Measurements from ENCODE around the gene IL3.

The IL3 gene

GRCh38 chr5:132049093-132049492 is 11.4 kb upstream of the IL3 start:
- Histone ChIP-seq H3K9ac (ENCODE audit: low read length in 5 of 5) (no peak overlapping the region), H3K4me1 (ENCODE audit: control insufficient read depth in 5 of 5, insufficient read depth in 5 of 5, low read length in 5 of 5) (no peaks in the 10 kb centered on the region), H3K36me3 (ENCODE audit: control insufficient read depth in 5 of 5, insufficient read depth in 5 of 5, low read length in 5 of 5) (no peaks in the 10 kb centered on the region), H3K27me3 (ENCODE audit: control insufficient read depth in 5 of 5, insufficient read depth in 4 of 5, low read length in 5 of 5) (no peaks in the 10 kb centered on the region), H3K9me3 (ENCODE audit: control insufficient read depth in 5 of 5, low read length in 5 of 5) (no peaks in the 10 kb centered on the region), H3K4me3 (ENCODE audit: low read depth in 1 of 5, low read length in 5 of 5) (no peak overlapping the region), H3K27ac (ENCODE audit: low read depth, low read length) (no peak overlapping the region)

- Histone ChIP-seq H3K27me3 (ENCODE audit: control insufficient read depth in 5 of 5, insufficient read depth in 4 of 5, low read length in 5 of 5) (no peaks in the 10 kb centered on the region), H3K4me1 (ENCODE audit: control insufficient read depth in 5 of 5, insufficient read depth in 5 of 5, low read length in 5 of 5) (no peaks in the 10 kb centered on the region), H3K36me3 (ENCODE audit: control insufficient read depth in 5 of 5, insufficient read depth in 5 of 5, low read length in 5 of 5) (no peaks in the 10 kb centered on the region), H3K4me3 (ENCODE audit: low read depth in 1 of 5, low read length in 5 of 5) (no peak overlapping the region), H3K9ac (ENCODE audit: low read length in 5 of 5) (no peak overlapping the region), H3K9me3 (ENCODE audit: control insufficient read depth in 5 of 5, low read length in 5 of 5) (no peaks in the 10 kb centered on the region), H3K27ac (ENCODE audit: low read depth, low read length) (no peak overlapping the region)
These were observed 10.9 kb upstream of the IL3 start for GRCh38 chr5:132049559-132049958.

GRCh38 chr5:132050136-132050535 is 10.3 kb upstream of the IL3 start:
- Histone ChIP-seq H3K9me3 (ENCODE audit: control insufficient read depth in 5 of 5, low read length in 5 of 5) (no peaks in the 10 kb centered on the region), H3K9ac (ENCODE audit: low read length in 5 of 5) (no peak overlapping the region), H3K27ac (ENCODE audit: low read depth, low read length) (no peak overlapping the region), H3K36me3 (ENCODE audit: control insufficient read depth in 5 of 5, insufficient read depth in 5 of 5, low read length in 5 of 5) (no peaks in the 10 kb centered on the region), H3K4me1 (ENCODE audit: control insufficient read depth in 5 of 5, insufficient read depth in 5 of 5, low read length in 5 of 5) (no peaks in the 10 kb centered on the region), H3K4me3 (ENCODE audit: low read depth in 1 of 5, low read length in 5 of 5) (no peak overlapping the region), H3K27me3 (ENCODE audit: control insufficient read depth in 5 of 5, insufficient read depth in 4 of 5, low read length in 5 of 5) (no peaks in the 10 kb centered on the region)

- Histone ChIP-seq H3K9me3 (ENCODE audit: control insufficient read depth in 5 of 5, low read length in 5 of 5) (no peaks in the 10 kb centered on the region), H3K27ac (ENCODE audit: low read depth, low read length) (no peak overlapping the region), H3K27me3 (ENCODE audit: control insufficient read depth in 5 of 5, insufficient read depth in 4 of 5, low read length in 5 of 5) (no peaks in the 10 kb centered on the region), H3K4me1 (ENCODE audit: control insufficient read depth in 5 of 5, insufficient read depth in 5 of 5, low read length in 5 of 5) (no peaks in the 10 kb centered on the region), H3K36me3 (ENCODE audit: control insufficient read depth in 5 of 5, insufficient read depth in 5 of 5, low read length in 5 of 5) (no peaks in the 10 kb centered on the region), H3K4me3 (ENCODE audit: low read depth in 1 of 5, low read length in 5 of 5) (no peak overlapping the region), H3K9ac (ENCODE audit: low read length in 5 of 5) (no peak overlapping the region)
These were observed 9.5 kb upstream of the IL3 start for GRCh38 chr5:132050661-132051552.

- Histone ChIP-seq H3K27me3 (ENCODE audit: control insufficient read depth in 5 of 5, insufficient read depth in 4 of 5, low read length in 5 of 5) (no peaks in the 10 kb centered on the region), H3K4me1 (ENCODE audit: control insufficient read depth in 5 of 5, insufficient read depth in 5 of 5, low read length in 5 of 5) (no peaks in the 10 kb centered on the region), H3K27ac (ENCODE audit: low read depth, low read length) (no peak overlapping the region), H3K9me3 (ENCODE audit: control insufficient read depth in 5 of 5, low read length in 5 of 5) (no peaks in the 10 kb centered on the region), H3K4me3 (ENCODE audit: low read depth in 1 of 5, low read length in 5 of 5) (no peak overlapping the region), H3K36me3 (ENCODE audit: control insufficient read depth in 5 of 5, insufficient read depth in 5 of 5, low read length in 5 of 5) (no peaks in the 10 kb centered on the region), H3K9ac (ENCODE audit: low read length in 5 of 5) (no peak overlapping the region)
These were observed 7.9 kb upstream of the IL3 start for GRCh38 chr5:132052520-132052919.

- Histone ChIP-seq H3K4me3 (ENCODE audit: low read depth in 1 of 5, low read length in 5 of 5) (no peak overlapping the region), H3K9ac (ENCODE audit: low read length in 5 of 5) (no peak overlapping the region), H3K27me3 (ENCODE audit: control insufficient read depth in 5 of 5, insufficient read depth in 4 of 5, low read length in 5 of 5) (no peaks in the 10 kb centered on the region), H3K4me1 (ENCODE audit: control insufficient read depth in 5 of 5, insufficient read depth in 5 of 5, low read length in 5 of 5) (no peaks in the 10 kb centered on the region), H3K9me3 (ENCODE audit: control insufficient read depth in 5 of 5, low read length in 5 of 5) (no peaks in the 10 kb centered on the region), H3K36me3 (ENCODE audit: control insufficient read depth in 5 of 5, insufficient read depth in 5 of 5, low read length in 5 of 5) (no peaks in the 10 kb centered on the region), H3K27ac (ENCODE audit: low read depth, low read length) (no peak overlapping the region)
These were observed 7.0 kb upstream of the IL3 start for GRCh38 chr5:132053483-132053882.

GRCh38 chr5:132054031-132054696 is 6.3 kb upstream of the IL3 start:
- Histone ChIP-seq H3K36me3 (ENCODE audit: control insufficient read depth in 5 of 5, insufficient read depth in 5 of 5, low read length in 5 of 5) (no peaks in the 10 kb centered on the region), H3K9me3 (ENCODE audit: control insufficient read depth in 5 of 5, low read length in 5 of 5) (no peaks in the 10 kb centered on the region), H3K9ac (ENCODE audit: low read length in 5 of 5) (no peak overlapping the region), H3K4me3 (ENCODE audit: low read depth in 1 of 5, low read length in 5 of 5) (no peak overlapping the region), H3K27me3 (ENCODE audit: control insufficient read depth in 5 of 5, insufficient read depth in 4 of 5, low read length in 5 of 5) (no peaks in the 10 kb centered on the region), H3K4me1 (ENCODE audit: control insufficient read depth in 5 of 5, insufficient read depth in 5 of 5, low read length in 5 of 5) (no peaks in the 10 kb centered on the region), H3K27ac (ENCODE audit: low read depth, low read length) (no peak overlapping the region)

GRCh38 chr5:132054697-132055440 is 5.6 kb upstream of the IL3 start:
- H3K36me3 ChIP-seq (ENCODE audit: control insufficient read depth in 5 of 5, insufficient read depth in 5 of 5, low read length in 5 of 5), result no peaks in the 10 kb centered on the region
- H3K9ac ChIP-seq (ENCODE audit: low read length in 5 of 5), result no peak overlapping the region
- H3K9me3 ChIP-seq (ENCODE audit: control insufficient read depth in 5 of 5, low read length in 5 of 5), result no peaks in the 10 kb centered on the region
- no peaks in the 10 kb centered on the region for H3K4me1 ChIP-seq (ENCODE audit: control insufficient read depth in 5 of 5, insufficient read depth in 5 of 5, low read length in 5 of 5)
- H3K4me3 ChIP-seq (ENCODE audit: low read depth in 1 of 5, low read length in 5 of 5), result no peak overlapping the region
- no peak overlapping the region for H3K27ac ChIP-seq (ENCODE audit: low read depth, low read length)
- H3K27me3 ChIP-seq (ENCODE audit: control insufficient read depth in 5 of 5, insufficient read depth in 4 of 5, low read length in 5 of 5), result no peaks in the 10 kb centered on the region

GRCh38 chr5:132055441-132055807 is 5.0 kb upstream of the IL3 start:
- no peak overlapping the region for H3K4me3 ChIP-seq (ENCODE audit: low read depth in 1 of 5, low read length in 5 of 5)
- no peaks in the 10 kb centered on the region for H3K9me3 ChIP-seq (ENCODE audit: control insufficient read depth in 5 of 5, low read length in 5 of 5)
- H3K36me3 ChIP-seq (ENCODE audit: control insufficient read depth in 5 of 5, insufficient read depth in 5 of 5, low read length in 5 of 5), result no peaks in the 10 kb centered on the region
- no peaks in the 10 kb centered on the region for H3K4me1 ChIP-seq (ENCODE audit: control insufficient read depth in 5 of 5, insufficient read depth in 5 of 5, low read length in 5 of 5)
- H3K9ac ChIP-seq (ENCODE audit: low read length in 5 of 5), result no peak overlapping the region
- H3K27ac ChIP-seq (ENCODE audit: low read depth, low read length), result no peak overlapping the region
- H3K27me3 ChIP-seq (ENCODE audit: control insufficient read depth in 5 of 5, insufficient read depth in 4 of 5, low read length in 5 of 5), result no peaks in the 10 kb centered on the region

All from subcutaneous abdominal adipose tissue (tissue), 5 donors.